Stimulated activated CD4-positive, alpha-beta T cell treated with anti-CD3 and anti-CD28 coated beads, Interleukin-2, amount 100 ng/mL, for 4 hours (primary cell): ENCODE data around the gene ADGRL3.
"Not testable (repeated sequence)": the region's sequence is repeated elsewhere in the genome, so short reads cannot be mapped to it uniquely, and the experiment has no call there.

ENCODE experiments used
- DNase-seq: peaks from one replicate; pipeline ENCODE4 v3.0.0-alpha.2; 2020; ENCODE audit warnings: low read depth

The ADGRL3 gene

DNA sequence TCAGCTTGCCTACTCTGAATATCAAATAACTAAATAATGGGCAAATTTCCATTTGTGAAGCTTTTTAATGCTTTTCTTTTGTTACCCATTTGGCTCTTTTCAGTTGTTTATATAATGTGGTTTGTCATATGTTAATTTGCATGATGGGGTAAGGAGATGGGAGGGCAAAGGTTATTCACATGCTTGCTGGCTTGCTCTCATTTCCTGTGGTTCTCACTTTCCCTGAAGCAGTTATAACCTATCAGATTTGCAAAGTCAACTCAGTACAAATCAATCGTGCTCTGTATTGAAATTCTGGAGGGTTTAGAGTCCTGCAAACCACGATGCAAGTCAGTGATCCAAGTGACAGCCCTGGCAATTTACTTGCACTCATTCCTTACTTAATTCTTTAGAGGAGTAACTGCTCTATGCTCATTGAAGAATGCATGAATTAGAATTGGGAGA lies 711.2 kb downstream of the ADGRL3 start:
- no peak for DNase-seq

GRCh38 chr4:61913619-61914018 lies 713.5 kb downstream of the ADGRL3 start:
- DNase-seq, result no peak

- DNase-seq, result no peak
Measured at GRCh38 chr4:61915501-61915900, 715.4 kb downstream of the ADGRL3 start.

GRCh38 chr4:61918507-61918906 lies 718.4 kb downstream of the ADGRL3 start:
- DNase-seq, result no peak

DNA sequence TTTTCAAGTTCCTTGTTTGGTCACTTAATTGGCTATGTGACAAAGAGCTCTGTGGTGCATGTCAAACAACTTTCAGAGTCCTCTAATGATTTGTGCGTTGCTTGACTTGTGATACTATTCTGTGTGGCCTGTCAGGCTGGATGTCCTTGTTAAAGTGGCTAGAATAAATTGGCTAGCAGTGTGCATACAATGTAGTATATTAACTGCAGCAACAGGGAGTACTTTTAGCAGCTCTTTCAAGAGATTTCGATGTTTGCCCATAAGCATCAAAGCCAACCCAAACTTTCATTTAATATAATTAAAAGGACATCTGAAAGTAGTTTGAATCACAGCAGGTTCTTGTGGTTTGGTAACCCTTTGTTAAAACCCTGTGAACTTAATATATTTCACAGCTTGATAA lies 718.9 kb downstream of the ADGRL3 start:
- no peak for DNase-seq

- no peak for DNase-seq
Measured at GRCh38 chr4:61919561-61919960, 719.4 kb downstream of the ADGRL3 start.

- no peak for DNase-seq
Measured at GRCh38 chr4:61921920-61922319, 721.8 kb downstream of the ADGRL3 start.

DNA sequence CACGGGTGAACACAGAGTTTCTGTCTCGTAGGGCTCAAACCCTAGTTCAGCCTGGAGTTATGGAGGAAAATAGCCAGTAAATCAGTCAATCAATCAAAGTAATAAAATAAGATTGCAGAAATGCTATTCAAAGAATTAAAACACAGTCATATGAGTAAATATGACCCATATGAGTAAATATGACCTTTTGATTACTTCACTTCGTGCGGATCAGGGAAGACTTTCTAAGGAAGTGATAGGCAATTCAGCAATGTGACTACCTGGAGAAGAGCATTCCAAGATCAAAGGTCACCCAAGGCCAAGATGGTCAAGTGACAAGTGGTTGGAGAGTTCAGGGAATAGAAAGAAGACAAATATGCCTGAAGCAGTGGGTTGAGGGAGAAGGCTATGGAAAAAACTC lies 722.6 kb downstream of the ADGRL3 start:
- DNase-seq, result no peak

DNA sequence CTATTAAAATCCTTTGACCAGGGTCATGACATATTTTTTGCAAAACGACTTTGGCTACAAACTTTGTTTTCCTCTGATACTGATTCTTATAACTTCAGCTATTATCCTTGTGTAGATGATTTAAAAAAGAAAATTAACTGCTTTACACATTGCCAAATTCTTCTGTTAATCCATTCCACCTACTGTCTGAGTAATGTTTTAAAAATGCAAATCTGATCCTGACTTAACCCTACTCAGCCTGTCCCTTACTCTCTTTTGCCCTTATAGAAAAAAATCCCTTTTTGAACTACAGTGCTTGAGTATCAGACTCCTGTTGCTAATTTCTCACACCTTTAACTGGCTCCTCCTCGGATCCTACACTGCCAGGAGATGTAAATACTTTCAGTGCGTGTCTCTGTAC lies 723.1 kb downstream of the ADGRL3 start:
- DNase-seq, result no peak

DNA sequence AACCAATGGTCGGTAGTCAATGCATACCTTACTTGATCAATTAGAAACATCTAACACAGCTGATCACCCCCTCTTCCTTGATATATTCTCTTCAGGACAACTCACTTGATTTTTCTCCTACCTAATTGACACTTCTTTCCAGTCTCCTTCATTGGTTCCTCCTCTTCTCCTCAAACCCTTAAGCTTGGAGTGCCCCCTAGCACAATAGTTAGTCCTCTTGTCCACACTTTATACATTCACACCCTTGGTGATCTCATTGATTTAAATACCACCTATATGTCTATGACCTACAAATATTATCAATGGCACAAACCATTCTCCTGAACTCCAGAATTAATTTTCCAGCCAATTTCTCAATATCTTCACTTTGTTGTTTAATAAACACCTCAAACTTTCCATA lies 724.0 kb downstream of the ADGRL3 start:
- no peak for DNase-seq

GRCh38 chr4:61933527-61933926 lies 733.4 kb downstream of the ADGRL3 start:
- no peak for DNase-seq

GRCh38 chr4:61934198-61934597 lies 734.1 kb downstream of the ADGRL3 start:
- no peak for DNase-seq

DNA sequence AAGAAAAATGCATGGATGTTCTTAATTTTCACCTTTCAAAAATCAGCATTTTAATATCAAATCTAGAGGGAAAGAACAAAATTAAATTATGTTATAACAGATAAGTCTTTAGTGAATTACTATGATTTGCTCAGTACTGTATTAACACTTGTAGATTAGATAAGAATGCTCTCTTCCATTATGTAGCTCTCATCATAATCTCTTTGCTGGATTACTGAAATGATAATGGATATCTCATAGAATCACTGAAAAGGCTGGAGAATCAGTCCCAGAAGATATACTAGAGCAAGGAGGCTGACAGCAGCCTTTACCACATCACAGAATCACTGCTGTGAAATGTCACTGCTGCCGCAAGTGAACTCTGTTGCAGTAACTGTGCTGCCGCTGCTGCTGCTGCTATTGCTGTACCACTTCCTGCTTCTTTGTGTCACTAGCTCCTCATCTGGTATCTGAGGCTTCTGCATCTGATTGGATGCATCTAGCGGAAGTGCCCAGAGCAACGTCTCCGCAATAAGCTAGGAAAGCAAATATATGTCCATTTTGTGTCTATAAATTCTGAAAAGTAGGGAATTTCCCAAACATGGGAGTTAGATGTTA lies 738.2 kb downstream of the ADGRL3 start:
- no peak for DNase-seq

DNA sequence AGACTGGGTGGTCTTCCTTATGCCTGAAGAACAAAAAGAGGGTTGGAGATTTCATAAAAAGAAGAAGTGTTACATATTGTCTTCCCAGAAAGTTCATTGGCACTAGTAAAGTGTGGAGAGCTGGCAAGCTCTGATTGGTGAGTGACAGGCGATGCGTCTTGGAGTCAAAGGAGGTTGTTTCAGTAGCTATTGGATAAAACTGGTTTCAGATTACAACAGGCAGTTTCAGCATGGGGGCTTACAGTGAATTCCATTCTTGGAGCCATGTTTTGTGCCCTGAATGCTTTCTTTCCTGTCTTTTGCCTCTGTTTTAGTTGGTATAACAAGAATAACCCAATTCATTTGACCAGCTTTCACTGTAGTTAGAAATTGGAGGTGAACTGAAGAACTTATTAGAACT lies 750.5 kb downstream of the ADGRL3 start:
- no peak for DNase-seq

DNA sequence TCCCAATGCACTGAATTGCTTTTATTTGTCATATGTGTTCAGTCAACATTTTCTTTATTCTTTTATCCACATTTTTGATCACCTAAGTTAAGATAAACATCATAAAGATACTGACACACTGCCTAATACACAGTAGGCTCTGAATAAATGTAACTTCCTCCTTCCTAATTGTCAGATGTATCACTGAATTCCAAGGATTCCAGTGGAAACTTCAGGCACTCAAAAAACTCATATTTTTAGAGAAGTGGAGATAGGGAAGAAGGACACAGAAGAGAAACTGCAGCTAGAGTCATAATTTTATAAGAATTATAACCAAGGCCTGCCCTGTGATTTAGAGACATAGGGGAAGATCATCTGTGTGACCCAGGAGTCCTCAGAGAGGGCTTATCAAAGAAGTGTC lies 753.3 kb downstream of the ADGRL3 start:
- DNase-seq, result no peak

DNA sequence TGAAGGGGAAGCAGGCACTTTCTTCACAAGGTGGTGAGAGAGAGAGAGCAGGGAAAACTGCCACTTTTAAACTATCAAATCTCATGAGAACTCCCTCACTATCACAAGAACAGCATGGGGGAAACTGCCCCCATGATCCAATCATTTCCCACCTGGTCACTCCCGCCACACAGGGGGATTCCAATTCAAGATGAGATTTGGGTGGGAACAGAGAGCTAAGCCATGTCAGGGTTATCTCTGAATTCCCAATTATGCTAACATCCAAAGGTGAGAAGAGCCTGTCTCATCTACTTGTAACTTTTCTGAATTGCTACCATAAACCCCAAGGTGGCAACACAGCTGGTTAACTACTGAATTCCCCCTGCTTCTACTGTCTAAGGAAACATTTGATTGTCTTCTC lies 758.5 kb downstream of the ADGRL3 start:
- DNase-seq, result no peak

- no peak for DNase-seq
Measured at GRCh38 chr4:61959087-61959486, 759.0 kb downstream of the ADGRL3 start.

GRCh38 chr4:61984260-61984909 lies 784.3 kb downstream of the ADGRL3 start:
- DNase-seq, result no peak

DNA sequence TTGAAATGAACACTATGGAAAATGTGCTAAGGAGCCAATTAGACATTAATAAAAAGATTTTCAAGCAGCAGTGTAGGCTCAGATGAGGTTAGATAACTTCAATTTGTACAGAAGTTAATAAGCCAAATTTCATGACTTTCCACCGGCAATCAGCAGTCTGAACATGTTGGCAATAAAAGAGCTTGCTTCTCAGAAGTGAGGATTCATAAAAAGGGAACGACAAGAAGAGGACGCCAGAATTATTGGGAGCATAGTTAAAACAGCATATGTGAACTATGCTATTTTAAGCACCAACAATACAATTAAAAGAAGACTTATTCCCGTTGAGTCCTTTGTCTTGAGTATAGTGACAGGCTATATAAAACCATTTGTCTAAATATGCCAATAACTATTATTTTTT lies 785.3 kb downstream of the ADGRL3 start:
- DNase-seq, result no peak

DNA sequence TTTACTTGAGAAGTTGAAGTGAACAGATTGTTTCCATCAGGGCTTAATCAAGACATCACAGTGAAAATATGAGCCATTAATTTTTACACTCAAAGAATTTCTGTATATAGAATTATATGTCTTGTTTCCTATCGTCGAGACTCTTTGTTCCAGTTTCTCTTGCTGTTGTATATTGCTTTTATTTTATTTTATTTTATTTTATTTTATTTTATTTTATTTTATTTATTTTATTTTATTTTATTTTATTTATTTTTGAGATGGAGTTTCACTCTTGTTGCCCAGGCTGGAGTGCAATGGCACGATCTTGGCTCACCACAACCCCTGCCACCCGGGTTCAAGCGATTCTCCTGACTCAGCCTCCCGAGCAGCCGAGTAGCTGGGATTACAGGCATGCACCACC lies 786.8 kb downstream of the ADGRL3 start:
- not testable (repeated sequence) for DNase-seq

- DNase-seq, result no peak
Measured at GRCh38 chr4:61992351-61992750, 792.2 kb downstream of the ADGRL3 start.

- no peak for DNase-seq
Measured at GRCh38 chr4:61994036-61994435, 793.9 kb downstream of the ADGRL3 start.

DNA sequence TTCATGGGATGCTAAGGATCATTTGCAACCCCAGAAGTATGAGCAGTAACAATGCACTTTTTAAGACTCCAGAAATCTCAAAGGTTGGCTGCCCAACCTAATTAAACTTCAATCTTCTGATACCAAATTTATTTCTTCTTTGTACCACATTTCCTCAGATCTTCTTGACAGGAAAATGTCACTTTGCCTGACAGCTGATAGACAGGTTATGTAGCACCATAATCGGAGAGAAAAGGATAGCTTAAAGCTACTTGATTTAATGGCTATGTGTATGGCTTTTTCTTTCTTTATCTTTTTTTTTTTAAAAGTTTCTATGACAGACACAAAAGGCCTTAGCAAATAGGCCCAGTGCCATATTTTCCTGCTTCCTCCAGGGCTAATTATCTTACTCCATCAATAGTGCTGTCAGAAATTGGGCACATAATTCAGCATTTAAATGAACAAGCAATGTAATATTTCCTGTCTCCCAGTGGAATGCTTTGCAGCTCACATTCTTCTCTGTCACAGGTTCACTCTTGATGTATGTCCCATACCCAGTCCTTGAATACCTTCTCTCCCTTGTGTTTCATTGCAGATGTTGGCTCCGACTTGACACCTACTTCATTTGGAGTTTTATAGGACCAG lies 795.7 kb downstream of the ADGRL3 start:
- DNase-seq, result no peak

DNA sequence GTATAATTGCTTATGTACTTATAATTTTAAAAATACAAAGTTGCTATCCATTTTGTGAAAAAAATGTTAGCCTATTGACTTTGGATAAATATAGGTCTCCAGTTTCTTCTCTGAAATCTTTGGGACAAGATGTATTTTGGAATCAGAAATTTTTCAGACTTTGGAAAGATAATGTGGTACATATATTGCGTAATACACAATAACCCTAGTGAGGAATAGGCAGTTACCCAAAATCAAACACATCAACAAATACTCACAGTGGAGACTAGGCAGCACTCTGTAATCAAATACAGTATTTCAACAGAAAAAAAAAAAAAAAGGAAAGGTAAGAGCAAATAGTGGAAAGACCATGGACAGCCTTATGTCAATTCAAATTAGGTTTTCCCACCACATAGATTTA lies 796.8 kb downstream of the ADGRL3 start:
- no peak for DNase-seq
